GM21390 (cell line): Measurements from ENCODE around the gene ZBTB16.
"Not testable (repeated sequence)": the region's sequence is repeated elsewhere in the genome, so short reads cannot be mapped to it uniquely, and the experiment has no call there.

Source experiments
- ATAC-seq: cut with Tn5 transposase; IDR thresholded peaks from one replicate; pipeline ENCODE4 v1.9.1; 2021; ENCODE audit not compliant: unreplicated experiment

ZBTB16 gene

GRCh38 chr11:114040706-114041211 lies 18.8 kb upstream of the ZBTB16 start:
- no peak for ATAC-seq

- no peak for ATAC-seq
These were observed 17.3 kb upstream of the ZBTB16 start for GRCh38 chr11:114042234-114042633.

- ATAC-seq: no peak
These were observed 15.3 kb upstream of the ZBTB16 start for GRCh38 chr11:114044042-114044871.

- no peak for ATAC-seq
These were observed 12.2 kb upstream of the ZBTB16 start for GRCh38 chr11:114047327-114047726.

GRCh38 chr11:114049050-114049449 lies 10.5 kb upstream of the ZBTB16 start:
- no peak for ATAC-seq

- ATAC-seq: not testable (repeated sequence)
These were observed 9.7 kb upstream of the ZBTB16 start for GRCh38 chr11:114049766-114050165.

- ATAC-seq: no peak
These were observed 9.1 kb upstream of the ZBTB16 start for GRCh38 chr11:114050258-114050927.

GRCh38 chr11:114051558-114051957 lies 8.0 kb upstream of the ZBTB16 start:
- ATAC-seq: no peak

- ATAC-seq: no peak
These were observed 7.4 kb upstream of the ZBTB16 start for GRCh38 chr11:114052160-114052559.

GRCh38 chr11:114053406-114053805 lies 6.1 kb upstream of the ZBTB16 start:
- no peak for ATAC-seq

GRCh38 chr11:114054806-114055205 lies 4.7 kb upstream of the ZBTB16 start:
- ATAC-seq: no peak

- ATAC-seq: no peak
These were observed 3.1 kb upstream of the ZBTB16 start for GRCh38 chr11:114056409-114056808.

- ATAC-seq: no peak
These were observed 2.4 kb upstream of the ZBTB16 start for GRCh38 chr11:114057147-114057546.

GRCh38 chr11:114057605-114058004 lies 1.9 kb upstream of the ZBTB16 start:
- ATAC-seq: no peak

GRCh38 chr11:114058026-114058706 lies 1.3 kb upstream of the ZBTB16 start:
- no peak for ATAC-seq

GRCh38 chr11:114058871-114059277 lies 637 bp upstream of the ZBTB16 start:
- ATAC-seq: no peak

- ATAC-seq: no peak
These were observed 477 bp downstream of the ZBTB16 start for GRCh38 chr11:114059984-114060391.

GRCh38 chr11:114060392-114061047 lies 1.0 kb downstream of the ZBTB16 start:
- ATAC-seq: no peak

- no peak for ATAC-seq
These were observed 1.7 kb downstream of the ZBTB16 start for GRCh38 chr11:114061048-114061680.

- ATAC-seq: no peak
These were observed 2.2 kb downstream of the ZBTB16 start for GRCh38 chr11:114061681-114062049.

GRCh38 chr11:114062272-114062671 lies 2.8 kb downstream of the ZBTB16 start:
- ATAC-seq: no peak
